Ectodermal cell (in vitro differentiated cells): ENCODE results near the gene CAMK2N1.
A peak's percentile ranks its signal among the peaks of the same experiment; 100 is the strongest.

Experiments used
- H3K27ac ChIP-seq: 2 replicates; pipeline ENCODE4 v1.7.0; 2013; ENCODE audit warnings: mild to moderate bottlenecking, low read depth, low read length; ENCODE audit not compliant: insufficient read depth, poor library complexity, severe bottlenecking
- H3K27me3 ChIP-seq: 2 replicates; pipeline ENCODE4 v1.7.0; 2013; ENCODE audit warnings: mild to moderate bottlenecking, low read length; ENCODE audit not compliant: insufficient read depth, control insufficient read depth, poor library complexity, severe bottlenecking
- H3K36me3 ChIP-seq: one replicate; pipeline ENCODE4 v1.7.0; 2013; ENCODE audit warnings: low read length; ENCODE audit not compliant: control insufficient read depth, insufficient read depth
- H3K4me1 ChIP-seq: one replicate; pipeline ENCODE4 v1.7.0; 2013; ENCODE audit warnings: low read length; ENCODE audit not compliant: control insufficient read depth, insufficient read depth
- H3K4me3 ChIP-seq: 2 replicates; pipeline ENCODE4 v1.7.0; 2013; ENCODE audit warnings: low read depth, low read length, control low read depth; ENCODE audit not compliant: insufficient read depth
- H3K9me3 ChIP-seq: 2 replicates; pipeline ENCODE4 v1.7.0; 2013; ENCODE audit warnings: mild to moderate bottlenecking, low read length, moderate library complexity; ENCODE audit not compliant: control insufficient read depth
- WGBS, 2 experiments: methylation state at CpG; one replicate each; pipeline ENCODE4 v1.1.7; 2013; ENCODE audit warnings: missing lambda C conversion rate in 2 of 2; 5-methylcytosine and 5-hydroxymethylcytosine counted together

CAMK2N1 gene

GRCh38 chr1:20469406-20470076, 16.5 kb downstream of the CAMK2N1 start:
- H3K27ac ChIP-seq = no peak overlapping the region
- H3K9me3 ChIP-seq = no peaks in the 10 kb centered on the region
- no peaks in the 10 kb centered on the region for H3K36me3 ChIP-seq
- H3K4me3 ChIP-seq = no peak overlapping the region
- H3K27me3 ChIP-seq = peaks cover 7% of the 10 kb centered on the region
- H3K4me1 ChIP-seq = no peaks in the 10 kb centered on the region
- WGBS, 2 experiments = 92 to 95% methylated on average over 1 of the region's 1 CpG

DNA sequence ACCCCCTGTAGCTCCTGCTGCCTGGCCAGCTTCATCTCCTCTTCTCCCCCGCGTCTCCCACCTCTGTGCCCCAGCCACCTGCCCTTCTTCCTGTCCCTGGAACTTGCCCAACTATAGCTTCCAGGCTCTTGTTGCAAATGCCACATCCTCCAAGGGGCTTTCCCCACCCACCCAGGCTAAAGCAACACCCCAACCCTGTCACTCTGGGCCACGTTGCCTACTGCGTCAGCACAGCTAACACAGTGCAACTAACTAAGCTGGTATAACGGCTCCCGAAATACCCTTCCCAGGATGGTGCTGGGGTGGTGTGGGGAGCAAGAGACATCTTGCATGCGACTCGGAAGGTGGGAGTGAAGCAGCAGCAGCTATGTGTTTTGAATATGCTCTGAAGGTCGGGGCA, 19.7 kb downstream of the CAMK2N1 start:
- peaks cover 7% of the 10 kb centered on the region for H3K27me3 ChIP-seq

DNA sequence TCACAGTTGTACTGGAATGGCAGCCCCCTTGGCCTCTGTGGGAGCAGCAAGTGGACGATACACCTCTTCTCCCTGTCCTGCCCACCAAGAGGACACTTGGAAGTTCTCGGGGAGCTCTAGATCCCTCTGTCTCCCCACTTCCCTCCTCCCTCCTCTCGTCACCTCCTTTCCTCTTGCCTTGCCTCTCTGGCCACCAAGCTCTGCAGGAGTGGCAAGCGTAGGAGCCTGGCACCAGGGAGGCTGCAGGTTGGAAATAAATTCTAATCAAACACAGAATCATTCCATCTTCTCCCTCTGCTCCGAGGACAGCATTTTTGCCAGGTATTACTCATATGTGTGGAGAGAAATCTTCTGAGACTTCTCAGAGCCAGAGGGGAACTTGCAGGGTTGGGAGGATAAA, 20.8 kb downstream of the CAMK2N1 start:
- peaks cover 2% of the 10 kb centered on the region for H3K9me3 ChIP-seq
- H3K27ac ChIP-seq = no peak overlapping the region
- no peaks in the 10 kb centered on the region for H3K36me3 ChIP-seq
- H3K4me1 ChIP-seq = no peaks in the 10 kb centered on the region
- no peak overlapping the region for H3K4me3 ChIP-seq
- H3K27me3 ChIP-seq = peaks cover 7% of the 10 kb centered on the region
- 87 to 88% methylated on average over 5 of the region's 5 CpGs for WGBS, 2 experiments

More for the DNA sequence above, 19.7 kb downstream of the CAMK2N1 start:
- Histone ChIP-seq H3K4me3 (no peak overlapping the region), H3K27ac (no peak overlapping the region), H3K36me3 (no peaks in the 10 kb centered on the region), H3K9me3 (peaks cover 2% of the 10 kb centered on the region), H3K4me1 (no peaks in the 10 kb centered on the region)
- 90% methylated on average over 9 of the region's 9 CpGs for WGBS, 2 experiments

- no peaks in the 10 kb centered on the region for H3K4me1 ChIP-seq
- peaks cover 2% of the 10 kb centered on the region for H3K9me3 ChIP-seq
- H3K4me3 ChIP-seq = no peak overlapping the region
- H3K27me3 ChIP-seq = peaks cover 7% of the 10 kb centered on the region
- no peaks in the 10 kb centered on the region for H3K36me3 ChIP-seq
- no peak overlapping the region for H3K27ac ChIP-seq
- 87 to 90% methylated on average over 1 of the region's 1 CpG for WGBS, 2 experiments
These were observed 22.5 kb downstream of the CAMK2N1 start for GRCh38 chr1:20463502-20463901.

- Histone ChIP-seq H3K27me3 (peaks cover 7% of the 10 kb centered on the region), H3K4me1 (no peaks in the 10 kb centered on the region), H3K9me3 (peaks cover 2% of the 10 kb centered on the region), H3K36me3 (no peaks in the 10 kb centered on the region), H3K4me3 (no peak overlapping the region), H3K27ac (no peak overlapping the region)
- WGBS, 2 experiments = 94 to 95% methylated on average over 3 of the region's 3 CpGs
These were observed 23.6 kb downstream of the CAMK2N1 start for GRCh38 chr1:20462397-20462796.

DNA sequence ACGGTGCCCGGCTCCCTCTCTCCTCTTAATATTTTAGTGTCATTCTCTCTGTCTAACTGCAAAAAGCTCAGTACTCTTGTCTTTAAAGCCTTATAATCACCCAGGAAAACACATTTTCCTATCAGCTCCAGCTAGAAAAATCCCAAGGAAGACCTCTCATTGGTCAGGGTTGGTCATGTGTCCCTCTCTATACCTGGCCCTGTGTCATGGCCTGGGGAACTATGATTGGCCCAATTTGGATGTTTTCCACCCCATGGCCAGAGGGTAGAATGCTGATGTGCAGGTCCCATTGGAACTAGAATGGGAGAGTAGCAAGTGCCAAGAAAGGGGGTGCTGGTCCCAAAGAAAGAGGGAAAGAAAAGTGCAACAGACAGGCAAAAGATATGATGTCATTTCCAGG, 27.3 kb downstream of the CAMK2N1 start:
- WGBS, 2 experiments = 92 to 93% methylated on average over 2 of the region's 2 CpGs
- Histone ChIP-seq H3K4me3 (no peak overlapping the region), H3K27me3 (no peaks in the 10 kb centered on the region), H3K36me3 (no peaks in the 10 kb centered on the region), H3K4me1 (no peaks in the 10 kb centered on the region), H3K27ac (no peak overlapping the region), H3K9me3 (peaks cover 2% of the 10 kb centered on the region)

DNA sequence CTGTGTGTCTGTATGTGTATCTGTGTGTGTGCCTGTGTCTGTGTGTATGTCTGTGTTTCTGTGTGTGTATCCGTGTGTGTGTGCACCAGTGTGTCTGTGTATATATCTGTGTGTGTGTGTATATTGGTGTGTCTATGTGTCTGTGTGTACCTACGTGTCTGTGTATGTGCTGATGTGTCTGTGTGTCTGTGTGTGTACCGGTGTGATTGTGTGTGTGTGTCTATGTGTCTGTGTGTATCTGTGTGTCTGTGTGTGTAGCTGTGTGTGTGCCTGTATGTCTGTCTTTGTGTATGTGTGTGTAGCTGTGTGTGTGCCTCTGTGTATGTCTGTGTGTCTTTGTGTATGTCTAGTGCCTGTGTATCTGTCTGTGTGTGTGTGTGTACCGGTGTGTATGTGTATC, 32.0 kb downstream of the CAMK2N1 start:
- H3K27ac ChIP-seq = no peak overlapping the region
- H3K4me3 ChIP-seq = no peak overlapping the region
- no peaks in the 10 kb centered on the region for H3K36me3 ChIP-seq
- H3K27me3 ChIP-seq = no peaks in the 10 kb centered on the region
- WGBS, 2 experiments = 92 to 93% methylated on average over 4 of the region's 4 CpGs
- H3K9me3 ChIP-seq = no peaks in the 10 kb centered on the region
- no peaks in the 10 kb centered on the region for H3K4me1 ChIP-seq

DNA sequence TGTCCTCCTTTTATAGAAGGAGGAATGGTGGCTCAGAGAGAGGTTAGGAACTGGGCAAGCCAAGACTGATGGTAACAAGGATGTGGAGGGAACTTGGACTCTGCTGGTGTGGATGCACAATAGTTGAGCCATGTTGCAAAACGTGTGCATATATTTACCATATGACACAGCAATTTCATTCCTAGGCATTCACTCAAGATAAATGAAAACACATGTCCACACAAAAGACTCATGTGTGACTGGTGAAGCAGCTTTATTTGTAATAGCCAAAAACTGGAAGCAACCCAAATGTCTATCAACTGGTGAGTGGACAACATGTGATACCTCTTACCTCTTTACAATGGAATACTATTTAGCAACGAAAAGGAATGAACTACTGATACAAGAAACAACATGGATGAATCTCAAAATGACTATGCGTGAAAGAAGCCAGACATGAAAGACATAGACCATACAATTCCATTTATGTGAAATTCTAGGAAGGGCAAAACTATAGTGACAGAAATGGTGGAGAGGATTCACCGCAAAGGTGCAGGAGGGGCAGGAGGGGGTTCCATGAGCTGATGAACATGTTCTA, 36.2 kb downstream of the CAMK2N1 start:
- H3K27me3 ChIP-seq = no peaks in the 10 kb centered on the region
- 88 to 92% methylated on average over 4 of the region's 4 CpGs for WGBS, 2 experiments
- H3K9me3 ChIP-seq = no peaks in the 10 kb centered on the region
- no peak overlapping the region for H3K4me3 ChIP-seq
- H3K27ac ChIP-seq = peak overlapping the region; percentile 79
- no peaks in the 10 kb centered on the region for H3K36me3 ChIP-seq
- peaks cover 8% of the 10 kb centered on the region for H3K4me1 ChIP-seq

- Histone ChIP-seq H3K27me3 (no peaks in the 10 kb centered on the region), H3K36me3 (no peaks in the 10 kb centered on the region), H3K27ac (peak overlapping the region; percentile 89), H3K4me1 (peaks cover 15% of the 10 kb centered on the region), H3K9me3 (no peaks in the 10 kb centered on the region), H3K4me3 (no peak overlapping the region)
- whole genome bisulfite sequencing, 2 experiments = 11 to 14% methylated on average over 9 of the region's 9 CpGs
These were observed 37.3 kb downstream of the CAMK2N1 start for GRCh38 chr1:20448671-20449071.

- 89 to 96% methylated on average over 7 of the region's 7 CpGs for WGBS, 2 experiments
- no peaks in the 10 kb centered on the region for H3K36me3 ChIP-seq
- H3K4me3 ChIP-seq = no peak overlapping the region
- H3K27me3 ChIP-seq = no peaks in the 10 kb centered on the region
- no peaks in the 10 kb centered on the region for H3K9me3 ChIP-seq
- H3K4me1 ChIP-seq = peaks cover 21% of the 10 kb centered on the region
- peak overlapping the region; percentile 89 for H3K27ac ChIP-seq
These were observed 38.2 kb downstream of the CAMK2N1 start for GRCh38 chr1:20447794-20448193.
